GM12878 (cell line): Measurements from ENCODE around the gene RPL37.

ENCODE experiments used
- CTCF ChIP-seq, 3 experiments: IDR thresholded peaks in 2 of 3; conservative IDR thresholded peaks in 1 of 3; 2 replicates each; pipeline ENCODE4 v1.5.1; 2011; ENCODE audit warnings: low read depth in 3 of 3, low read length in 3 of 3, mild to moderate bottlenecking in 3 of 3, control low read depth in 2 of 3, moderate library complexity in 2 of 3, inconsistent platforms in 1 of 3, mixed read lengths in 1 of 3; ENCODE audit not compliant: control insufficient read depth in 2 of 3, insufficient read depth in 1 of 3; ENCODE audit errors: extremely low read depth in 1 of 3
- EZH2 ChIP-seq: IDR thresholded peaks from 2 replicates; pipeline ENCODE4 v1.6.1; 2012; ENCODE audit warnings: low read depth, mild to moderate bottlenecking, control low read depth, inconsistent platforms, low read length, borderline replicate concordance; ENCODE audit not compliant: control insufficient read depth
- MXI1 ChIP-seq: fragments of 150-350 bp; IDR thresholded peaks from 2 replicates; pipeline ENCODE4 v1.6.1; 2011; ENCODE audit warnings: low read depth, mild to moderate bottlenecking, inconsistent platforms, low read length, improper control_type of control experiment
- POLR2AphosphoS5 ChIP-seq: IDR thresholded peaks from 2 replicates; pipeline ENCODE4 v1.6.1; 2011; ENCODE audit warnings: mild to moderate bottlenecking, low read length, inconsistent platforms
- RCOR1 ChIP-seq: conservative IDR thresholded peaks from 2 replicates; pipeline ENCODE4 v1.6.1; 2012; ENCODE audit warnings: low read depth, low read length, improper control_type of control experiment
- TF ChIP-seq, protein P1 (sequence below): IDR thresholded peaks from 2 replicates; pipeline ENCODE4 v1.6.1; 2011; ENCODE audit warnings: low read depth, low read length, improper control_type of control experiment, borderline replicate concordance

DNA sequence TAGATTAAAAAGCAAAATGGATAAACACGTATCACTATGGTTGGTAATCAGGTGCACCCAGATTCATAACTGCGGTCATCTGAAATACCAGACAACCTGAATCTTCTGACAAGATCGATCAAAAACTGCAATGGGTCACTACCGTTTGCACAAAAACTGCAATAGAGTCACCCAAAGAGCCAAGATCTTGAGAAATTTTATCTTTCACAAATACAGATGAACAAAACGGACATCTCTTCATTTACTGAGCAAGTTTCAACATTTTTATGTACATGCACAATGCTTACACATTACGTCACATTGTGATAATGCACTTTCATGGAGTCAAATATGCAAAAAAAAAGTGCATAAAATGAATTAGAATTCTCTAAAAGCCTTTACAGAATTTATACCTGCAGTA, 55.5 kb downstream of the RPL37 start:
- TF ChIP-seq, protein P1, sequence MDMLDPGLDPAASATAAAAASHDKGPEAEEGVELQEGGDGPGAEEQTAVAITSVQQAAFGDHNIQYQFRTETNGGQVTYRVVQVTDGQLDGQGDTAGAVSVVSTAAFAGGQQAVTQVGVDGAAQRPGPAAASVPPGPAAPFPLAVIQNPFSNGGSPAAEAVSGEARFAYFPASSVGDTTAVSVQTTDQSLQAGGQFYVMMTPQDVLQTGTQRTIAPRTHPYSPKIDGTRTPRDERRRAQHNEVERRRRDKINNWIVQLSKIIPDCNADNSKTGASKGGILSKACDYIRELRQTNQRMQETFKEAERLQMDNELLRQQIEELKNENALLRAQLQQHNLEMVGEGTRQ: no peak
- TF ChIP-seq CTCF (IDR thresholded peaks at IDR 0.05 in 2 of 3, conservative IDR thresholded peaks at IDR 0.05 in 1 of 3; ENCODE audit: control insufficient read depth in 2 of 3, extremely low read depth in 1 of 3, insufficient read depth in 1 of 3, low read depth in 3 of 3, low read length in 3 of 3) (no peak), POLR2AphosphoS5 (no peak), RCOR1 (no peak), MXI1 (no peak), EZH2 (no peak)
